H1 (cell line): ENCODE results near the gene CACNB4. TPM values are rescaled to one million over a fixed set of nuclear protein-coding genes. Genes with fewer than 3 reads are reported as not detected.

Source experiments
- CTCF ChIA-PET: fragments of 300-600 bp; sonication (Branson Sonifier 250); formaldehyde crosslinking; loops from one replicate; lab custom pipeline; 2021; ENCODE audit not compliant: partially characterized antibody; lab: Charles Lee
- POLR2A ChIA-PET: fragments of 300-600 bp; sonication (Branson Sonifier 250); formaldehyde crosslinking; loops from one replicate; lab custom pipeline; 2021; ENCODE audit warnings: inconsistent platforms; ENCODE audit not compliant: partially characterized antibody; lab: Charles Lee
- DNase-seq, 2 experiments: peaks; one replicate each; pipeline versions ENCODE4 v3.0.0 to v3.0.0-alpha.2; 2010 to 2022; ENCODE audit warnings: low spot score in 2 of 2, low read depth in 1 of 2, mixed read lengths in 1 of 2
- FAIRE-seq: peaks from 2 replicates; lab custom pipeline; 2011; peaks lifted over from hg19 to GRCh38; lab: Jason Lieb, UNC
- H2AFZ ChIP-seq: 2 replicates; pipeline ENCODE4 v1.8.1; 2012; ENCODE audit warnings: low read length, inconsistent platforms
- H2AK5ac ChIP-seq: 2 replicates; pipeline ENCODE4 v1.6.1; 2013; ENCODE audit warnings: low read depth, low read length
- H2BK120ac ChIP-seq: replicated peaks from 2 replicates; pipeline ENCODE3; 2013; ENCODE audit warnings: low read depth, low read length, inconsistent platforms
- H2BK12ac ChIP-seq: 2 replicates; pipeline ENCODE4 v1.6.1; 2013; ENCODE audit warnings: low read depth, low read length
- H2BK15ac ChIP-seq: 2 replicates; pipeline ENCODE4 v1.6.1; 2013; ENCODE audit warnings: low read length
- H2BK20ac ChIP-seq: 2 replicates; pipeline ENCODE4 v1.6.1; 2013; ENCODE audit warnings: low read length
- H2BK5ac ChIP-seq: 2 replicates; pipeline ENCODE4 v1.6.1; 2013; ENCODE audit warnings: low read depth, low read length
- H3K14ac ChIP-seq: 2 replicates; pipeline ENCODE4 v1.6.1; 2013; ENCODE audit warnings: inconsistent platforms; ENCODE audit not compliant: insufficient read length
- H3K18ac ChIP-seq: 2 replicates; pipeline ENCODE4 v1.6.1; 2013; ENCODE audit warnings: low read length; ENCODE audit errors: extremely low read depth
- H3K23ac ChIP-seq: 2 replicates; pipeline ENCODE4 v1.6.1; 2013; ENCODE audit warnings: inconsistent platforms; ENCODE audit not compliant: insufficient read length
- H3K23me2 ChIP-seq: 2 replicates; pipeline ENCODE4 v1.6.1; 2013; ENCODE audit warnings: low read depth, low read length
- H3K27ac ChIP-seq: 2 replicates; pipeline ENCODE4 v1.6.1; 2011; ENCODE audit warnings: low read depth, low read length, inconsistent platforms
- H3K27me3 ChIP-seq, 4 experiments: replicated peaks in 1 of 4; 1 replicate in 1 of 4; 2 replicates in 3 of 4; pipeline versions ENCODE4 v1.6.1 to v1.8.1; 2011 to 2013; ENCODE audit warnings: low read length in 3 of 4, mild to moderate bottlenecking in 3 of 4, inconsistent platforms in 2 of 4, mixed read lengths in 2 of 4, moderate library complexity in 1 of 4; ENCODE audit not compliant: control insufficient read depth in 3 of 4, insufficient read depth in 3 of 4; ENCODE audit errors: extremely low read depth in 1 of 4
- H3K36me3 ChIP-seq, 4 experiments: 2 replicates each; pipeline versions ENCODE4 v1.6.1 to v1.8.1; 2011 to 2013; ENCODE audit warnings: mild to moderate bottlenecking in 4 of 4, low read length in 3 of 4, moderate library complexity in 2 of 4, control low read depth in 1 of 4, inconsistent platforms in 1 of 4; ENCODE audit not compliant: insufficient read depth in 4 of 4, control insufficient read depth in 2 of 4
- H3K4ac ChIP-seq: replicated peaks from 2 replicates; pipeline ENCODE3; 2013; ENCODE audit warnings: low read length, low read depth, mixed read lengths, inconsistent platforms; ENCODE audit not compliant: insufficient read length
- H3K4me1 ChIP-seq, 4 experiments: replicated peaks in 1 of 4; 1 replicate in 1 of 4; 2 replicates in 3 of 4; pipeline versions ENCODE4 v1.6.1 to v1.8.1; 2011 to 2013; ENCODE audit warnings: low read length in 3 of 4, inconsistent platforms in 2 of 4, mixed read lengths in 1 of 4; ENCODE audit not compliant: insufficient read depth in 4 of 4, control insufficient read depth in 3 of 4
- H3K4me2 ChIP-seq, 2 experiments: 2 replicates each; pipeline versions ENCODE4 v1.6.1 to v1.8.1; 2011 to 2013; ENCODE audit warnings: low read depth in 2 of 2, low read length in 2 of 2, control low read depth in 1 of 2, inconsistent platforms in 1 of 2, mild to moderate bottlenecking in 1 of 2; ENCODE audit not compliant: insufficient read depth in 1 of 2
- H3K4me3 ChIP-seq, 4 experiments: fragments of 200-600, 300-600 bp in 1 of 4; sonication (generic), shearing (Covaris generic), sonication (Bioruptor Twin) in 1 of 4; 2 replicates each; pipeline versions ENCODE4 v1.5.1 to v1.8.1; 2011 to 2016; ENCODE audit warnings: low read length in 4 of 4, low read depth in 3 of 4, control low read depth in 2 of 4, inconsistent platforms in 2 of 4, mild to moderate bottlenecking in 2 of 4, mixed read lengths in 1 of 4, moderate library complexity in 1 of 4; ENCODE audit not compliant: insufficient read depth in 2 of 4; ENCODE audit errors: extremely low read depth in 1 of 4
- H3K56ac ChIP-seq: replicated peaks from 2 replicates; pipeline ENCODE3; 2013; ENCODE audit warnings: low read depth, mild to moderate bottlenecking, mixed read lengths, low read length, inconsistent platforms; ENCODE audit not compliant: insufficient read length
- H3K79me1 ChIP-seq: 2 replicates; pipeline ENCODE4 v1.6.1; 2013; ENCODE audit warnings: low read depth, low read length, control low read depth
- H3K79me2 ChIP-seq, 2 experiments: 2 replicates each; pipeline versions ENCODE4 v1.6.1 to v1.8.1; 2012 to 2013; ENCODE audit warnings: low read length in 2 of 2, mild to moderate bottlenecking in 2 of 2, inconsistent platforms in 1 of 2; ENCODE audit not compliant: insufficient read depth in 2 of 2, control insufficient read depth in 1 of 2
- H3K9ac ChIP-seq, 4 experiments: replicated peaks in 1 of 4; 1 replicate in 1 of 4; 2 replicates in 3 of 4; pipeline versions ENCODE4 v1.6.1 to v1.8.1; 2011 to 2013; ENCODE audit warnings: low read depth in 3 of 4, low read length in 3 of 4, control low read depth in 2 of 4, mild to moderate bottlenecking in 2 of 4, moderate library complexity in 2 of 4, inconsistent platforms in 1 of 4; ENCODE audit errors: extremely low read depth in 1 of 4
- H3K9me3 ChIP-seq, 2 experiments: 2 replicates each; pipeline versions ENCODE4 v1.6.1 to v1.8.1; 2012 to 2013; ENCODE audit warnings: mild to moderate bottlenecking in 2 of 2, moderate library complexity in 2 of 2, control low read depth in 1 of 2, inconsistent platforms in 1 of 2, low read depth in 1 of 2, low read length in 1 of 2, mixed read lengths in 1 of 2; ENCODE audit not compliant: insufficient read depth in 2 of 2
- H4K20me1 ChIP-seq, 2 experiments: replicated peaks in 1 of 2; 2 replicates each; pipeline versions ENCODE3 to v1.8.1; 2011 to 2013; ENCODE audit warnings: inconsistent platforms in 2 of 2, low read length in 2 of 2, mild to moderate bottlenecking in 1 of 2; ENCODE audit not compliant: insufficient read depth in 2 of 2, control insufficient read depth in 1 of 2
- H4K5ac ChIP-seq: 2 replicates; pipeline ENCODE4 v1.6.1; 2013; ENCODE audit warnings: low read length, low read depth, mixed read lengths, inconsistent platforms; ENCODE audit not compliant: insufficient read length
- H4K8ac ChIP-seq: 2 replicates; pipeline ENCODE4 v1.8.0; 2013; ENCODE audit warnings: mild to moderate bottlenecking, moderate library complexity, low read length, inconsistent platforms; ENCODE audit not compliant: insufficient read depth; ENCODE audit errors: extremely low read depth
- H4K91ac ChIP-seq: replicated peaks from 2 replicates; pipeline ENCODE3; 2013; ENCODE audit warnings: low read length, mixed read lengths, inconsistent platforms; ENCODE audit not compliant: insufficient read length
- CBX8 ChIP-seq: fragments of 300-800, 300-1000 bp; sonication (generic); IDR thresholded peaks from 2 replicates; pipeline ENCODE4 v1.7.1; 2016; ENCODE audit warnings: low read depth, low read length, borderline replicate concordance
- CEBPB ChIP-seq: IDR thresholded peaks from 2 replicates; pipeline ENCODE4 v1.6.1; 2012; ENCODE audit warnings: low read depth, low read length
- RBBP5 ChIP-seq: IDR thresholded peaks from 2 replicates; pipeline ENCODE4 v1.7.1; 2012; ENCODE audit warnings: low read depth, mild to moderate bottlenecking, inconsistent platforms, low read length, moderate library complexity, borderline replicate concordance
- WGBS, 2 experiments: shearing (Covaris generic) in 1 of 2; methylation state at CpG; one replicate each; pipeline versions ENCODE4 v1.1.6 to v1.1.7; 2013 to 2015; ENCODE audit warnings: low lambda C conversion rate in 2 of 2, mixed read lengths in 2 of 2, inconsistent platforms in 1 of 2, low coverage in 1 of 2, missing lambda C conversion rate in 1 of 2; ENCODE audit not compliant: insufficient replicate concordance in 2 of 2, insufficient coverage in 1 of 2, insufficient read length in 1 of 2; ENCODE audit errors: extremely low coverage in 1 of 2, missing lambda C conversion rate in 1 of 2; 5-methylcytosine and 5-hydroxymethylcytosine counted together
- polyA plus RNA-seq, 7 experiments: library from polyadenylated mRNA; depleted of rRNA in 3 of 7; stranded (reverse) in 5 of 7; unstranded in 2 of 7; fragments of >200 nt in 5 of 7; fragments of 200-250 nt in 2 of 7; gene quantifications; 1 replicate in 5 of 7; 2 replicates in 1 of 7; 4 replicates in 1 of 7; pipeline versions ENCODE4 v1.2.1 to v1.2.3, GENCODE V29; 2011 to 2013; ENCODE audit warnings: missing spikeins in 2 of 7, mixed read lengths in 2 of 7
- total RNA-seq: library from RNA; stranded (reverse); fragmentation: NEBNext Ultra II Directional; extraction: Animal tissue kit (Norgen Biotek cat#: 25700); gene quantifications from 2 replicates; pipeline ENCODE4 v1.2.1, GENCODE V29; 2021

CACNB4 gene
- total and polyA plus RNA-seq, 2 of the 8 experiments (the other 6 are each of a cell fraction or from before 2014, with no cell fraction given): 2.0 to 4.0 TPM

DNA sequence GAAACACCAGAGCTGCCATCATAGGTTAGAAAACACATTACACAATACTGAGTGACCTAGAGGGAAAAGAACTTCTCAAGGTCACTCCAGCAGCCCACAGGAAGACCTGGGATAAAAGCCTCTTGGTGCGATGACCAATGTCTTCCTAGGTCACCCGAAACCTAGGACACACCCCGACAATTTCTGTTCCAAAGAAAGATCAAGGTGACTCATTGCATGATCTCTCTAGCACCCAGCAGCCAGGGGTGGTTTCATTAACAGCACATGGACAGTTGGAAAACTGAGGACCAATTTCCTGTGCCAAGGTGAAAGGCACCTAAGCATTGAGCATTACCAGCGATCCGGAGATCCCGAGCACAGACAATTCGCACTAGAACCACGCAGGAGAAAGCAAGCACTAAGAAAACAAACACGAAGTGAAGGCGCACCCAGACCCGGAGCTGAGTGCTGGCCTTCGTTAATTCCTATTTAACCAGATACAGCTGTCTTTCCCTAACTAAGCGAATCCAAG lies 1.5 kb downstream of the CACNB4 start:
- Histone ChIP-seq H3K14ac (no peak overlapping the region), H4K5ac (no peak overlapping the region), H3K4me1 (peaks cover 0 to 4% (median 1%) of the 10 kb centered on the region in 4 experiments; a peak in 4 of 7 replicates), H3K18ac (no peak overlapping the region), H4K91ac (no peak overlapping the region), H3K23ac (no peak overlapping the region), H2AK5ac (no peak overlapping the region), H2AFZ (0 out of 2 replicates have a peak overlapping the region, but pooled peaks have one; percentile 17), H2BK120ac (no peak overlapping the region), H3K4ac (no peak overlapping the region), H3K79me2 (no peaks in the 10 kb centered on the region), H3K56ac (no peak overlapping the region), H3K9ac (no peak overlapping the region), H4K20me1 (no peaks in the 10 kb centered on the region), H2BK5ac (no peak overlapping the region), H3K79me1 (no peaks in the 10 kb centered on the region), H3K4me3 (peak overlapping the region; percentile 48 to 79 (median 58)), H4K8ac (no peak overlapping the region), H3K4me2 (peak overlapping the region; percentile 88 to 96), H2BK12ac (peak overlapping the region; percentile 62; the same call in 1 of the 2 replicates), H3K27me3 (peaks cover 22 to 52% (median 38%) of the 10 kb centered on the region in 4 experiments), H3K27ac (no peak overlapping the region), H2BK20ac (no peak overlapping the region), H3K36me3 (no peaks in the 10 kb centered on the region), H2BK15ac (no peak overlapping the region), H3K9me3 (no peaks in the 10 kb centered on the region), H3K23me2 (peaks cover 20% of the 10 kb centered on the region)
- WGBS, 2 experiments: 15% methylated on average over 13 of the region's 13 CpGs; no CpG with 5 or more reads in 1 of the 2 experiments
- TF ChIP-seq CBX8: no peak
- TF ChIP-seq CEBPB: 0 out of 2 replicates have a peak, but pooled peaks have one; percentile 29
- TF ChIP-seq RBBP5: no peak
- ChIA-PET CTCF (interaction anchor here (0.9 to 3.1 kb wide), 7 partner anchors 8 to 71 kb away, joined by 3 to 8 read pairs (median 4); no protein-coding TSS in a partner anchor), POLR2A (interaction anchor here (0.7 to 1.7 kb wide), 6 partner anchors 9 to 620 kb away, joined by 3 read pairs; partner anchors contain the start of gene PRPF40A)
- FAIRE-seq (no peak), DNase-seq (no peak)
